ENCODE data around the gene KIDINS220.
"Not testable (repeated sequence)": the region's sequence is repeated elsewhere in the genome, so short reads cannot be mapped to it uniquely, and the experiment has no call there.

Gene KIDINS220

GRCh38 chr2:8754106-8754776, 83.2 kb downstream of the KIDINS220 start:
- DNase-seq (ENCODE audit: low read depth, low spot score), result no peak

DNA sequence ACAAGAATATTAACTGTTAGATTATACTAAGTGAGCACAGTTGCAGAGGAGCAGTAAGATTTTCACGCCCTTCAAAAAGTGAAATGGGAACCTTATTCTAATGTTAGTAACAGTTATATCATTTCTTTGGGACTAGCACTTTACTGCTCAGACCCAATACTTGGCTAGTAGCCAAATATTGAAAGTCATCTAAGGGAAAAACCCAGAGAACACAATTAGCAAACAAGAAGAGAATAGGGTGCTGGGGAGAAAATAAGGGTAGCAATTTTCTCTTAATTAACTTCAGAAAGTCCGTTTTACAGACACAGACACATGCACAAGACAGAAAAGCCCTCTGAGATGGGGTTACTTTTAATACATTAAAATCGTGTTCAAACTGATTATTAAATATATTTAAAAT, 83.8 kb downstream of the KIDINS220 start:
- no peak for DNase-seq (ENCODE audit: low read depth, low spot score)

DNA sequence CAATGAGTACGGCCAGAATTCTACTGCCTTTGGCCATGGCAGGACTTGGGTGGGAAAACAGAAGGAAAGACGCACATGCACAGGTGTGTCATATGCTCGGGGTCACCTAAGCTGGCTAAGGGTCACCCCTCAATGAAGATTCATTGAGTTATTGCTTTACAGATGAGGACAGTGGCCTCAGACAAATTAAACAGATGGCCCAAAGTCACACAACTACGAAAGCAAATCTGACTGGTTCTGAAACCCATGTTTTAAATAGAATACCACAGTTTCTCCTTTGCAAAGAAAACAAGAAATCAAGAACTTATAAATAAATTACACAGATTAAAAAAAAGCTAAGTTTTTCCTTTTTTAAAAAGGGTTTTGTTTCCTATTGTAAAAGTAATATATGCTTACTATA, 85.0 kb downstream of the KIDINS220 start:
- no peak for DNase-seq (ENCODE audit: low read depth, low spot score)

DNA sequence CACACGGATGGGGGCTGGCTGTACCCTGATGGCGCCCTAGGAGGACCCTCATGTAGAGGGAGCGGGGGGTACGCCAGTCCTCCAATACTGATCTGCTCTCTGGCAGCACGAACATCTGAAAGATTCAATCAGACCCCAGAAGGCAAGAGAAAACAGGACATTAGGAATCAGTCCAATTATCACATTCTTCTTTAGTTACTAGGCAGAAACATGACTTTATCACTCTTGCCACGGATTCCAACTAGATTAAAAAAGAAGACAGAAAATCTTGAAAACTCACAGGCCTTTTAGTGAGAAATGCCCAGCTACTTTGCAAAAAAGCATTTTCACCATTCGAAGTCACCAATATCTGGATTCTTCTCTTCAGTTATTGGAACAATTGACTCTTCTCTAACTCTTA, 87.2 kb downstream of the KIDINS220 start:
- no peak for DNase-seq (ENCODE audit: low read depth, low spot score)

- no peak for DNase-seq (ENCODE audit: low read depth, low spot score)
Observed at GRCh38 chr2:8743261-8743660, 94.2 kb downstream of the KIDINS220 start.

GRCh38 chr2:8740136-8740535, 97.3 kb downstream of the KIDINS220 start:
- DNase-seq (ENCODE audit: low read depth, low spot score), result no peak

- DNase-seq (ENCODE audit: low read depth, low spot score), result no peak
Observed at GRCh38 chr2:8737571-8738175, 99.7 kb downstream of the KIDINS220 start.

GRCh38 chr2:8732601-8733000, 104.8 kb downstream of the KIDINS220 start:
- DNase-seq (ENCODE audit: low read depth, low spot score), result no peak

- DNase-seq (ENCODE audit: low read depth, low spot score), result no peak
Observed at GRCh38 chr2:8729939-8730338, 107.5 kb downstream of the KIDINS220 start.

GRCh38 chr2:8729101-8729500, 108.3 kb downstream of the KIDINS220 start:
- DNase-seq (ENCODE audit: low read depth, low spot score), result not testable (repeated sequence)

DNA sequence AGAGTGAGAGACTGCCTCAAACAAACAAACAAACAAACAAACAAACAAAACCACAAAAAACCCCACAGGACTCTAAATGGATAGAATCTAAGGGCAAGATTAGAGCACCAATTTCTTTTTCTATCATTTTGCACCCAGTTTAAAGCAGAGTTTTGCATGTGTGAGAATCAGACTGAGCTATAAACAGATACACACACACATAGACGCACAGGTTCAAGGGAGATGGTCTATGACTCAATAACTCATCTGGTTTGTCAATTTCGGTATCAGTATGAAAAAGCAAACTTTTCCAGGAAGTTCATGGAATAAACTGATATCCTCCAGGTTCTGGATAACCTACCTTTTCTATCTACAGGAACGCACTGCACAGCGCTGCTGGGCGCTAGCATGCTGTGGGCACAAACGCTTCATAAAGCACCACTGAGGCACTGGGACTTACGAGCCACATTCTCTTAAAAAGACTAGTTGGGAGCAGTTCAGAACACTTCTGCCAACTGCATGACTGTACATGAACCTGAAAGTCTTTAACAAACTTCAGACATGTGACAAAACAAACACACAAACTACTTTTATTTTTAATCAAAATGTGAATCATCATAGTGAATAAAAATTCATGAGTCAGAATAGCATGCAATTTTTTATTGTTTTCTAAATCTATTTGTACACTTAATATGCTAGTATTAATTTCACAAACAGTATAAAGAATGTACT, 109.0 kb downstream of the KIDINS220 start:
- DNase-seq (ENCODE audit: low read depth, low spot score), result no peak

- DNase-seq (ENCODE audit: low read depth, low spot score), result no peak
Observed at GRCh38 chr2:8725838-8726237, 111.6 kb downstream of the KIDINS220 start.

- no peak for DNase-seq (ENCODE audit: low read depth, low spot score)
Observed at GRCh38 chr2:8722986-8723385, 114.4 kb downstream of the KIDINS220 start.

DNA sequence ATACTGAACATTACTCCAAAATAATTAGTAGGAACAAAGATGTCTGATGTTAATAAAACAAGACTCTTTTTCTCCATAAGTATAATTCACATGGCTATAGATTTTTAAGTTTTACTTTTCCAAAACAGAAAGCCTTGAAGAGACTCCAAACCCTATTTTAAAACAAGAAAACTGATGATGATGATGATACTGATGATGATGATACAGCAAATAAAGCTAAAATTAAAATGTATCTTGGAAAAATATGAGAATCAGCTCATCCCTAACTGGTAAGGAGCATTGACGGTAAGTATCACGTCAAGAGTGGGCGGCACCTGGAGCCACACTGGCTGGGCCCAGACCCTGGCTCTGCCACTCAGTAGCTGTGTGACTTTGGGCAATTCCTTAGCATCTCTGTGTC, 116.0 kb downstream of the KIDINS220 start:
- DNase-seq (ENCODE audit: low read depth, low spot score), result no peak

- DNase-seq (ENCODE audit: low read depth, low spot score), result no peak
Observed at GRCh38 chr2:8720741-8721140, 116.7 kb downstream of the KIDINS220 start.

GRCh38 chr2:8719528-8719927, 117.9 kb downstream of the KIDINS220 start:
- DNase-seq (ENCODE audit: low read depth, low spot score), result no peak

- no peak for DNase-seq (ENCODE audit: low read depth, low spot score)
Observed at GRCh38 chr2:8714971-8715370, 122.4 kb downstream of the KIDINS220 start.

- no peak for DNase-seq (ENCODE audit: low read depth, low spot score)
Observed at GRCh38 chr2:8714283-8714682, 123.1 kb downstream of the KIDINS220 start.

GRCh38 chr2:8710951-8711350, 126.5 kb downstream of the KIDINS220 start:
- DNase-seq (ENCODE audit: low read depth, low spot score), result no peak

GRCh38 chr2:8709611-8710010, 127.8 kb downstream of the KIDINS220 start:
- DNase-seq (ENCODE audit: low read depth, low spot score), result no peak

DNA sequence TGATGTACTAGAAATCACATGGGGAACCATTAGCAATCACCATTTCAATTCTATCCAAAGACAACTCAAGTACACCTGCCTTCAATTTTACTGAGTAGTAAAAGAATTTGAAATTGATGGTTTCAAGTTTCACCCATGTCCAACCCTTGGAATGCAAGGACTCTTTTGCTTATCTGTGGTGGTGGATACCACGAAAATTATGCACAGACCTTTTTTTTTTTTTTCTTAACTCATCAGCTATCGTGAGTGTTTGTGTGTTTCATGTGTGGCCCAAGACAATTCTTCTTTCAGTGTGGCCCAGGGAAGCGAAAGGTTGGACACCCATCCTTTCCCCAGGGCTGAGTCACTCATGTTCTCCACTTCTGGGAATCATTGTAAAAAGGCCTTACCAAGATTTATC, 132.5 kb downstream of the KIDINS220 start:
- no peak for DNase-seq (ENCODE audit: low read depth, low spot score)

- no peak for DNase-seq (ENCODE audit: low read depth, low spot score)
Observed at GRCh38 chr2:8701681-8702379, 135.6 kb downstream of the KIDINS220 start.
